Lower lobe of right lung (tissue), 2 donors: Measurements from ENCODE around the gene TBC1D10A. TPM values are rescaled to one million over a fixed set of nuclear protein-coding genes. Genes with fewer than 3 reads are reported as not detected.

ENCODE experiments used
- ATAC-seq, 2 donors: fragments of 200-7000 bp; cut with Tn5 transposase; one replicate each; pipeline ENCODE4 v1.9.1; 2020 to 2022; ENCODE audit warnings: mild to moderate bottlenecking in 2 of 2, moderate library complexity in 2 of 2
- DNase-seq: peaks from one replicate; pipeline ENCODE4 v3.0.0-alpha.2; 2020
- H3K27ac ChIP-seq: fragments of 200-600 bp; one replicate; pipeline ENCODE4 v1.8.0; 2022
- H3K27me3 ChIP-seq: fragments of 200-600 bp; one replicate; pipeline ENCODE4 v1.8.0; 2022; ENCODE audit warnings: low read depth
- H3K36me3 ChIP-seq: fragments of 200-600 bp; one replicate; pipeline ENCODE4 v1.8.0; 2022; ENCODE audit warnings: mild to moderate bottlenecking
- H3K4me1 ChIP-seq: fragments of 200-600 bp; one replicate; pipeline ENCODE4 v1.8.0; 2022
- H3K4me3 ChIP-seq: fragments of 200-600 bp; one replicate; pipeline ENCODE4 v1.8.0; 2022; ENCODE audit warnings: mild to moderate bottlenecking
- H3K9me3 ChIP-seq: fragments of 200-600 bp; one replicate; pipeline ENCODE4 v1.8.0; 2022
- intact Hi-C: fragments of 100-400 bp; cut with DNase I; formaldehyde crosslinking; loops from one replicate; pipeline ENCODE4 v1.11.0; 2022
- total RNA-seq: library from RNA; stranded (reverse); fragmentation: NEBNext Ultra II Directional; extraction: Animal tissue kit (Norgen Biotek cat#: 25700); gene quantifications from one replicate; pipeline ENCODE4 v1.2.1, GENCODE V29; 2021
- TF ChIP-seq, protein P1 (sequence below): fragments of 200-600 bp; IDR thresholded peaks from one replicate; pipeline ENCODE4 v1.8.0; 2022; ENCODE audit warnings: antibody characterized with exemption, mild to moderate bottlenecking
- donor health status: DM: no; HTN: yes; CAD: no; lungs with severe emphysema.

The TBC1D10A gene
- total RNA-seq, 1 donor from 2014 or later, result 27.4 TPM

DNA sequence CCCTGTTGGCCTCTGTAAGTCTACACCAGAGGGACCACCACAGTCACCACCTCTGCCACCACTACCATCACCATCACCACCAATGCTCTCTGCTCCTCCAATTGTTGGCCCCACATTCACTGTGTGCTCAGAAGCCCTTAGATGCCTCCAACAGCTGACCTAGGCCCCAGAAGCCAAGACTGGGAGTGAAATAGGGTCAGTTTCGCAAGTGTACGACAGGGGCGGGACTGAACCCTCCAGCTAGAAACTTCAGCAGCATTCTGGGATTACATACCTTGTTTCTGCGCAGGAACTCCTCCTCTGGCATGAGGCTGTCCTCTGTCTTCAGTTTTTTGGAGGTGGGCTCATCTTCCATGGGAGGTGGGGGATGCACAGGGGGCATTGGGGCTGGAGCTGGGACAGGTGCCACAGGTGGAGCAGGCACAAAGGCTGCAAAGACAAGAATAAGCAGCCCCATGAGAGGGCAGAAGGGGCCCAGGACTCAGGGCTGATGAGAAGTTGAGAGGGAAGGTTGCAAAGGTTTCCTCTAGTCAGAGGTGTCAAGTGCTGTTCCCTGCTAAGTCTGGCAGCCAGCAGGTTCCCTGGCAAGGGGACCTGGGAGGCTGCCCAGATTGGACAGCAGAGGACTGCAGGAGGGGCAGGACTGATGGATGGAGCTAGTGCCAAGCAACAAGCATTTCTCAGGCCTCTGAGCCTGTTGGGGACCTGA, 10.2 kb upstream of the TBC1D10A start:
- Histone ChIP-seq H3K27me3 (no peaks in the 10 kb centered on the region), H3K27ac (no peak overlapping the region), H3K4me1 (no peaks in the 10 kb centered on the region), H3K9me3 (no peaks in the 10 kb centered on the region), H3K36me3 (peaks cover 100% of the 10 kb centered on the region), H3K4me3 (no peak overlapping the region)
- TF ChIP-seq, protein P1, sequence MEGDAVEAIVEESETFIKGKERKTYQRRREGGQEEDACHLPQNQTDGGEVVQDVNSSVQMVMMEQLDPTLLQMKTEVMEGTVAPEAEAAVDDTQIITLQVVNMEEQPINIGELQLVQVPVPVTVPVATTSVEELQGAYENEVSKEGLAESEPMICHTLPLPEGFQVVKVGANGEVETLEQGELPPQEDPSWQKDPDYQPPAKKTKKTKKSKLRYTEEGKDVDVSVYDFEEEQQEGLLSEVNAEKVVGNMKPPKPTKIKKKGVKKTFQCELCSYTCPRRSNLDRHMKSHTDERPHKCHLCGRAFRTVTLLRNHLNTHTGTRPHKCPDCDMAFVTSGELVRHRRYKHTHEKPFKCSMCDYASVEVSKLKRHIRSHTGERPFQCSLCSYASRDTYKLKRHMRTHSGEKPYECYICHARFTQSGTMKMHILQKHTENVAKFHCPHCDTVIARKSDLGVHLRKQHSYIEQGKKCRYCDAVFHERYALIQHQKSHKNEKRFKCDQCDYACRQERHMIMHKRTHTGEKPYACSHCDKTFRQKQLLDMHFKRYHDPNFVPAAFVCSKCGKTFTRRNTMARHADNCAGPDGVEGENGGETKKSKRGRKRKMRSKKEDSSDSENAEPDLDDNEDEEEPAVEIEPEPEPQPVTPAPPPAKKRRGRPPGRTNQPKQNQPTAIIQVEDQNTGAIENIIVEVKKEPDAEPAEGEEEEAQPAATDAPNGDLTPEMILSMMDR, result no peak
- no peak for DNase-seq
- intact Hi-C loops, result no loop called here
- no peak for ATAC-seq

DNA sequence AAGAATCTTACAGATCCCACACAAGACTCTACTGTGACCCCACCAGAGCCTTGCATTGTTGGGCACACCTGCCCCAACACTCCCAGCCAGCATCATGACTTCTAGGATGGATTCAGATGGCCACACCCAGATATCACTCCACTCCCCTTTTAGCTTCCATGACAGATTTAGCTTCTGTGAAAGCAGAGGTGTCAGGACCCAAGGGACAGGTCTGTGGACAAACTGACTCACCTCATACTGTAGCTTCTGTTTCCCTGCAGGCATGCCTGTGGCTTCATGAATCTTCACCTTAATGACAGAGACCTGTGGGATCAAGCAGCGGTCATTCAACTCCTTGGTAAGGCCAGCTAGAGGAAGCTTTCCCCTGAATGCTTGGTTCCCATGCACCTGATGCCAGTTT, 8.5 kb upstream of the TBC1D10A start:
- H3K36me3 ChIP-seq, result peaks cover 99% of the 10 kb centered on the region
- H3K9me3 ChIP-seq, result no peaks in the 10 kb centered on the region
- intact Hi-C loops, result no loop called here
- ATAC-seq (no peak), DNase-seq (no peak)
- H3K27ac ChIP-seq, result no peak overlapping the region
- no peak overlapping the region for H3K4me3 ChIP-seq
- H3K4me1 ChIP-seq, result no peaks in the 10 kb centered on the region
- TF ChIP-seq, protein P1, result no peak
- H3K27me3 ChIP-seq, result no peaks in the 10 kb centered on the region

DNA sequence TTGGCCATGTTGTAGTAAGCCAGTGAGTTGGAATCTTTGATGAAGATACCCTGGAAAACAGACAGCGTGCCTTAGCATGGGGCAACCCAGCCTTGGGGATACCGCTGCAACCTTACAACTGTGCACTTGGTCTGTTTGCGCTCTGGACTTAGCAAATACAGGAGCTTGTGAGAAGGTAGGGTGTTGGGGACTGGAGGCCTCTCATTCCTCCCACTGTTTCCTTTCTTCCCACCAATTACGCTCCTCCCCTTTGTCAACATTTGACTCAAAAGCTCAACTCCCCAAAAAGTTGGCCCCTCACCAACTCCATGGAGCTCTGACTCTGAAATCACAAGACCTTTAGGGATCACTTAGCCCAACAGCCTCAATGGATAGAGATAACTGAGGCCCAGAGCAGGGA, 7.9 kb upstream of the TBC1D10A start:
- peak in 1 of 2 donors; percentile 20 for ATAC-seq
- no peaks in the 10 kb centered on the region for H3K9me3 ChIP-seq
- H3K27ac ChIP-seq, result no peak overlapping the region
- H3K4me1 ChIP-seq, result no peaks in the 10 kb centered on the region
- TF ChIP-seq, protein P1, result no peak
- H3K4me3 ChIP-seq, result no peak overlapping the region
- intact Hi-C loops, result no loop called here
- DNase-seq, result no peak
- peaks cover 96% of the 10 kb centered on the region for H3K36me3 ChIP-seq
- no peaks in the 10 kb centered on the region for H3K27me3 ChIP-seq

DNA sequence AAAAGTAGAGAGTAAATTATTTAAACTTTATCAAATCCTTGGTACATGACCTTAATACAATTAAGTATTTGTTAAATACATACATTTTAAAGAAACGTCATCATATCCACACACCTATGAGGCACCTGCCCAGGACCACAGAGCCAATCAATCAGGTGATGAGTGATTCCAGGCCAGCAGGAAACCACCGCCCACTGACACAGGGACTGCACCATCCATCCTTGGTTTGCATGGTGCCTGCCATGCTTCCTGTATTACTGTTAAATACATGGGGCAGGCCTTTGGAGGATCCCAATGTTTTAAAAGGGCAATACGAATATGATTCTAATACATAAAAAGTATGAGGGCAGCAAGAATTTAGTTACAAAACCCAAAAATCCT, 7.0 kb upstream of the TBC1D10A start:
- no peaks in the 10 kb centered on the region for H3K27me3 ChIP-seq
- no peak overlapping the region for H3K4me3 ChIP-seq
- peaks cover 88% of the 10 kb centered on the region for H3K36me3 ChIP-seq
- ATAC-seq (no peak), DNase-seq (no peak)
- TF ChIP-seq, protein P1, result no peak
- H3K4me1 ChIP-seq, result no peaks in the 10 kb centered on the region
- no peak overlapping the region for H3K27ac ChIP-seq
- H3K9me3 ChIP-seq, result no peaks in the 10 kb centered on the region
- intact Hi-C loops, result no loop called here

DNA sequence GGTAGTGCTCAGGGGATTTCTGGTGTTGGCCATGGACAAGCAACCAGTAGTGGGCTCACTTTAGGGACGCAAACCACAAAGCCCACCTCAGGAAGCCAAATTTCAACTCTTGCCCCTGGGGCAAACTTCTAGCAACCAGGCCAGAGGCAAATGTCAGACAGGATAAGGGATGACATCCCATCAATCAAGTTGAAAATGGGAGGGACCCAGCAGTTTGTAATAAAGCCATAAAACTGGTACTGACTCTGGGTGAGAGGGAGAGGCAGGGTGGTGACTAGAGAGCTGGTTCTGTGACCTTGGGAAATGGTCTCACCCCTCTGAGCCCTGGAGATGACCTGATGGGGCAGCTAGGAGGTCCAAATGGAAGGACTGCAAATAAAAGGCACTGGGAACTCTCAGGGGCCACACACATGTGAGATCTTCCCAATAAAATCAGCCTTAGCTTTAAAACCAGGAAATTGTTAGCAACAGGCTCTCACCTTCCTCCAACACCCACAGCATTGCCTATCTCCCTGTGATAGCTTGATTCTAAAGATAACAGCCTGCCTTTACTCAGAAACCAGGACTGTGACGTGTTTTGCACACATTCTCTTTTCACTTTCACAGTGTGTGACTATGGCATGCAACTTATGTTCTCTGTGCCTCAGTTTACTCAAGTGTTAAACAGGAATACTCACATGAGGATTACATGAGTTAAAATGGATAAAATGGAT, 6.4 kb upstream of the TBC1D10A start:
- intact Hi-C loops, result no loop called here

More for the DNA sequence above, 6.4 kb upstream of the TBC1D10A start:
- H3K27ac ChIP-seq, result no peak overlapping the region
- H3K4me1 ChIP-seq, result peaks cover 2% of the 10 kb centered on the region
- no peak for ATAC-seq
- H3K4me3 ChIP-seq, result no peak overlapping the region
- H3K9me3 ChIP-seq, result no peaks in the 10 kb centered on the region
- no peaks in the 10 kb centered on the region for H3K27me3 ChIP-seq
- TF ChIP-seq, protein P1, result no peak
- no peak for DNase-seq
- peaks cover 83% of the 10 kb centered on the region for H3K36me3 ChIP-seq
